Suppressor macrophage (primary cell): ENCODE results near the gene KCNQ4.

ENCODE experiments used
- DNase-seq, 4 experiments: peaks; one replicate each; pipeline ENCODE4 v3.0.0-alpha.2; 2020 to 2022
- total RNA-seq, 17 experiments: gene quantifications; one replicate each; lab custom pipeline; 2026; ENCODE audit warnings: mixed read lengths in 6 of 17, inconsistent platforms in 3 of 17; lab: John Stamatoyannopoulos, UW

Gene KCNQ4
- 0.11 to 5.5 (median 0.46) reads per million in 17 experiments for total RNA-seq

GRCh38 chr1:40783001-40783905 is at the start of gene KCNQ4:
TSS of gene KCNQ4 (plus strand) at chr1:40783787. CDS start at chr1:40784094, 307 bp downstream.
- DNase-seq, result peak; percentile 12 to 62 (median 39)

- DNase-seq, result no peak
Observed at GRCh38 chr1:40734882-40735628, 48.5 kb upstream of the KCNQ4 start.

- no peak for DNase-seq
Observed at GRCh38 chr1:40736085-40736531, 47.5 kb upstream of the KCNQ4 start.

GRCh38 chr1:40738831-40739230 is 44.8 kb upstream of the KCNQ4 start:
- DNase-seq, result no peak

- DNase-seq, result no peak
Observed at GRCh38 chr1:40739455-40740008, 44.1 kb upstream of the KCNQ4 start.

- no peak for DNase-seq
Observed at GRCh38 chr1:40740039-40740996, 43.3 kb upstream of the KCNQ4 start.

GRCh38 chr1:40740997-40741736 is 42.4 kb upstream of the KCNQ4 start:
- DNase-seq, result no peak

GRCh38 chr1:40742363-40743061 is 41.1 kb upstream of the KCNQ4 start:
- DNase-seq, result peak in 3 of 4 experiments; percentile 11 to 29 (median 20)

GRCh38 chr1:40743452-40743851 is 40.1 kb upstream of the KCNQ4 start:
- DNase-seq, result no peak

GRCh38 chr1:40743860-40744259 is 39.7 kb upstream of the KCNQ4 start:
- no peak for DNase-seq

GRCh38 chr1:40745176-40745575 is 38.4 kb upstream of the KCNQ4 start:
- DNase-seq, result no peak

GRCh38 chr1:40746344-40747090 is 37.1 kb upstream of the KCNQ4 start:
- DNase-seq, result no peak

- DNase-seq, result no peak
Observed at GRCh38 chr1:40748841-40749718, 34.5 kb upstream of the KCNQ4 start.

GRCh38 chr1:40749817-40750216 is 33.8 kb upstream of the KCNQ4 start:
- DNase-seq, result no peak

GRCh38 chr1:40750451-40750908 is 33.1 kb upstream of the KCNQ4 start:
- peak in 2 of 4 experiments; percentile 38 to 63 for DNase-seq

- no peak for DNase-seq
Observed at GRCh38 chr1:40751802-40752201, 31.8 kb upstream of the KCNQ4 start.

- no peak for DNase-seq
Observed at GRCh38 chr1:40753142-40753882, 30.3 kb upstream of the KCNQ4 start.

- no peak for DNase-seq
Observed at GRCh38 chr1:40754201-40754600, 29.4 kb upstream of the KCNQ4 start.
